Ovary (tissue), 9 donors: Measurements from ENCODE around the gene HOXD9. TPM values are rescaled to one million over a fixed set of nuclear protein-coding genes. Genes with fewer than 3 reads are reported as not detected.

Source experiments
- DNase-seq, 5 donors: peaks; one replicate each; pipeline ENCODE4 v3.0.0-alpha.2; 2019 to 2020
- H3K27ac ChIP-seq, 2 donors: fragments of 200-600 bp; one replicate each; pipeline versions ENCODE4 v1.5.1 to v1.8.0; 2019 to 2022
- H3K27me3 ChIP-seq: fragments of 200-600 bp; one replicate; pipeline ENCODE4 v1.8.0; 2022
- H3K36me3 ChIP-seq: fragments of 200-600 bp; sonication (generic); one replicate; pipeline ENCODE4 v1.5.1; 2019
- H3K4me1 ChIP-seq: one replicate; pipeline ENCODE4 v1.8.1; 2013; ENCODE audit warnings: mild to moderate bottlenecking, moderate library complexity; ENCODE audit not compliant: insufficient read depth
- H3K4me3 ChIP-seq: fragments of 200-600 bp; sonication (generic); one replicate; pipeline ENCODE4 v1.5.1; 2017
- H3K9me3 ChIP-seq, 2 donors: fragments of 200-600 bp in 1 of 2; sonication (generic) in 1 of 2; one replicate each; pipeline versions ENCODE4 v1.5.1 to v1.8.1; 2013 to 2019; ENCODE audit warnings: mild to moderate bottlenecking in 1 of 2, moderate library complexity in 1 of 2
- CTCF ChIP-seq, 3 donors: fragments of 450-650 bp in 2 of 3; fragments of 200-600 bp in 1 of 3; IDR thresholded peaks; one replicate each; pipeline versions ENCODE4 v1.5.1 to v1.8.0; 2016 to 2022; ENCODE audit warnings: antibody characterized with exemption in 3 of 3, mild to moderate bottlenecking in 1 of 3
- EP300 ChIP-seq: sonication (generic); formaldehyde crosslinking; IDR thresholded peaks from one replicate; pipeline ENCODE4 v1.6.1; 2017; ENCODE audit warnings: antibody characterized with exemption
- POLR2A ChIP-seq: fragments of 450-650 bp; IDR thresholded peaks from one replicate; pipeline ENCODE4 v1.6.1; 2017; ENCODE audit warnings: antibody characterized with exemption, mild to moderate bottlenecking, moderate library complexity
- WGBS, 3 donors: extraction: QIAGEN DNeasy Blood & Tissue Kit in 1 of 3; methylation state at CpG; one replicate each; pipeline versions ENCODE4 v1.1.5 to v1.1.7; 2013 to 2017; 5-methylcytosine and 5-hydroxymethylcytosine counted together
- intact Hi-C, 4 donors: fragments of 100-400 bp; cut with DNase I; formaldehyde crosslinking; loops; one replicate each; pipeline versions ENCODE4 v1.11.0 to v1.15.1; 2022 to 2023
- polyA plus RNA-seq, 2 donors: library from polyadenylated mRNA; stranded (reverse); fragments of 200-250 nt in 1 of 2; fragments of 350-450 nt in 1 of 2; fragmentation: Illumina TruSeq in 1 of 2; extraction: RNeasy Lipid Tissue Mini Kit (QIAGEN cat#74804) in 1 of 2; gene quantifications; one replicate each; pipeline ENCODE4 v1.2.3, GENCODE V29; 2013 to 2014
- total RNA-seq, 7 donors: library from RNA; depleted of rRNA in 2 of 7; stranded (reverse); fragments of >200 nt in 2 of 7; fragmentation: NEBNext Ultra II Directional in 3 of 7; extraction: Animal tissue kit (Norgen Biotek cat#: 25700) in 3 of 7; gene quantifications; one replicate each; pipeline versions ENCODE4 v1.1.0 to v1.2.4, GENCODE V29; 2016 to 2023
- donor health status: DM: no; HTN: no; CAD: no; lungs with moderate emphysema.
- donor health status: DM: no; HTN: no; CAD: no.
- donor health status: Bipolar disorder and iron deficiency.
- donor health status: DM: yes; HTN: yes; CAD: no.
- donor health status: DM: no; HTN: no; CAD: no.
- donor health status: DM: yes; HTN: yes; CAD: no.

The HOXD9 gene
- total and polyA plus RNA-seq, 9 donors, result 9.7 to 20.6 (median 12.8) TPM

- TF ChIP-seq CTCF (IDR thresholded peaks at IDR 0.05) (no peak), EP300 (no peak), POLR2A (no peak)
- no peak overlapping the region for H3K27ac ChIP-seq
- peaks cover 3% of the 10 kb centered on the region for H3K4me1 ChIP-seq
- WGBS, 3 donors, result 82 to 89% (median 83%) methylated on average over 12 of the region's 12 CpGs
- intact Hi-C loops, result no loop called here
- H3K9me3 ChIP-seq, result peaks cover 0 to 4% of the 10 kb centered on the region in 2 donors
- H3K27me3 ChIP-seq, result no peaks in the 10 kb centered on the region
- no peaks in the 10 kb centered on the region for H3K36me3 ChIP-seq
- no peak for DNase-seq
- no peak overlapping the region for H3K4me3 ChIP-seq
Measured at GRCh38 chr2:176163672-176164056, 41.1 kb downstream of the HOXD9 start.

- no peak overlapping the region for H3K27ac ChIP-seq
- DNase-seq, result no peak
- TF ChIP-seq POLR2A, result no peak
- TF ChIP-seq EP300, result no peak
- TF ChIP-seq CTCF (IDR thresholded peaks at IDR 0.05), result no peak
- intact Hi-C loops, result no loop called here
- H3K4me3 ChIP-seq, result no peak overlapping the region
- H3K36me3 ChIP-seq, result no peaks in the 10 kb centered on the region
- H3K27me3 ChIP-seq, result no peaks in the 10 kb centered on the region
- WGBS, 3 donors, result 91 to 95% (median 93%) methylated on average over 13 of the region's 13 CpGs
- peaks cover 3% of the 10 kb centered on the region for H3K4me1 ChIP-seq
- H3K9me3 ChIP-seq, result peaks cover 0 to 4% of the 10 kb centered on the region in 2 donors
Measured at GRCh38 chr2:176164201-176164600, 41.7 kb downstream of the HOXD9 start.

GRCh38 chr2:176164611-176165369 is 42.3 kb downstream of the HOXD9 start:
- H3K4me1 ChIP-seq, result peaks cover 3% of the 10 kb centered on the region
- 35 to 62% (median 52%) methylated on average over 52 of the region's 52 CpGs for WGBS, 3 donors
- H3K36me3 ChIP-seq, result no peaks in the 10 kb centered on the region
- intact Hi-C loops, result no loop called here
- H3K27me3 ChIP-seq, result no peaks in the 10 kb centered on the region
- peak overlapping the region; percentile 22 for H3K4me3 ChIP-seq
- no peak for TF ChIP-seq CTCF (IDR thresholded peaks at IDR 0.05)
- TF ChIP-seq POLR2A, result no peak
- no peak for TF ChIP-seq EP300
- H3K27ac ChIP-seq, result no peak overlapping the region
- peaks cover 0 to 4% of the 10 kb centered on the region in 2 donors for H3K9me3 ChIP-seq
- DNase-seq, result peak in 3 of 5 donors; percentile 13 to 23 (median 14)

GRCh38 chr2:176165370-176166050 is 43.0 kb downstream of the HOXD9 start:
- DNase-seq, result peak in 3 of 5 donors; percentile 47 to 63 (median 59)
- WGBS, 3 donors, result 27 to 54% (median 35%) methylated on average over 26 of the region's 26 CpGs
- no peaks in the 10 kb centered on the region for H3K36me3 ChIP-seq
- TF ChIP-seq CTCF (IDR thresholded peaks at IDR 0.05) (no peak), EP300 (no peak), POLR2A (no peak)
- peak overlapping the region in 1 of 2 donors; percentile 25 for H3K27ac ChIP-seq
- H3K4me1 ChIP-seq, result peaks cover 3% of the 10 kb centered on the region
- peaks cover 0 to 4% of the 10 kb centered on the region in 2 donors for H3K9me3 ChIP-seq
- intact Hi-C loops, result no loop called here
- no peaks in the 10 kb centered on the region for H3K27me3 ChIP-seq
- peak overlapping the region; percentile 22 for H3K4me3 ChIP-seq
